K562 (cell line): ENCODE measurements around the gene BARD1. TPM values are rescaled to one million over a fixed set of nuclear protein-coding genes. Genes with fewer than 3 reads are reported as not detected.
A peak's percentile ranks its signal among the peaks of the same experiment; 100 is the strongest.

Experiments
- CBX8 ChIP-seq: fragments of 200-600 bp; sonication (generic); IDR thresholded peaks from 2 replicates; pipeline ENCODE4 v1.6.1; 2012; ENCODE audit warnings: borderline replicate concordance, mixed run types, low read depth, mild to moderate bottlenecking, moderate library complexity, mixed read lengths, low read length, control low read depth, inconsistent platforms; ENCODE audit not compliant: poor library complexity, severe bottlenecking; ENCODE audit errors: extremely low read depth
- DACH1 ChIP-seq: fragments of 450-650 bp; IDR thresholded peaks from 2 replicates; pipeline ENCODE4 v1.6.1; 2018; ENCODE audit not compliant: partially characterized antibody
- KDM1A ChIP-seq, 2 experiments: fragments of 450-650 bp; IDR thresholded peaks; 2 replicates each; pipeline ENCODE4 v1.6.1; 2016; ENCODE audit warnings: mild to moderate bottlenecking in 2 of 2
- KHSRP ChIP-seq: fragments of 450-650 bp; IDR thresholded peaks from 2 replicates; pipeline ENCODE4 v1.6.1; 2017
- LCOR ChIP-seq: sonication (generic); formaldehyde crosslinking; IDR thresholded peaks from 2 replicates; pipeline ENCODE4 v1.8.0; 2022; ENCODE audit warnings: mild to moderate bottlenecking, missing genetic modification reagents
- RUNX1 ChIP-seq: sonication (generic); IDR thresholded peaks from 2 replicates; pipeline ENCODE4 v1.6.1; 2016; ENCODE audit warnings: antibody characterized with exemption, low read depth
- SUPT5H ChIP-seq: fragments of 450-650 bp; IDR thresholded peaks from 2 replicates; pipeline ENCODE4 v1.6.1; 2016
- ZNF347 ChIP-seq: fragments of 450-650 bp; formaldehyde crosslinking; IDR thresholded peaks from 2 replicates; pipeline ENCODE4 v1.4.0; 2020; ENCODE audit warnings: low read depth, mild to moderate bottlenecking, moderate library complexity
- ZNF785 ChIP-seq: fragments of 250-450 bp; sonication (Bioruptor Pico); IDR thresholded peaks from 2 replicates; pipeline ENCODE4 v1.4.0; 2020; ENCODE audit warnings: mild to moderate bottlenecking
- polyA plus RNA-seq, 8 experiments: library from polyadenylated mRNA; depleted of rRNA in 4 of 8; stranded (reverse) in 5 of 8; unstranded in 3 of 8; fragments of >200 nt; fragmentation: Nextera tagmentation in 2 of 8; fragmentation: Illumina TruSeq in 1 of 8; extraction: Ambion mirVana in 2 of 8; extraction: Trizol in 1 of 8; gene quantifications; 2 replicates each; pipeline versions ENCODE4 v1.2.1 to v1.2.3, GENCODE V29; 2011 to 2014; ENCODE audit warnings: inconsistent platforms in 1 of 8, missing spikeins in 1 of 8
- total RNA-seq, 7 experiments: library from RNA; depleted of rRNA in 6 of 7; stranded (reverse); fragments of >200 nt in 6 of 7; fragmentation: Illumina TruSeq in 2 of 7; extraction: Trizol in 2 of 7; gene quantifications; 2 replicates each; pipeline versions ENCODE4 v1.2.1 to v1.2.3, GENCODE V29; 2011 to 2021; ENCODE audit warnings: low replicate concordance in 1 of 7
- TF ChIP-seq, protein P1 (sequence below): fragments of 250-450 bp; sonication (Bioruptor Pico); IDR thresholded peaks from 2 replicates; pipeline ENCODE4 v1.8.0; 2022; ENCODE audit warnings: inconsistent platforms, mild to moderate bottlenecking, moderate library complexity, borderline replicate concordance
- TF ChIP-seq, protein P2 (sequence below): fragments of 250-450 bp; sonication (Bioruptor Pico); IDR thresholded peaks from 2 replicates; pipeline ENCODE4 v1.5.1; 2021; ENCODE audit warnings: mild to moderate bottlenecking
- TF ChIP-seq, protein P3 (sequence below), 2 experiments: IDR thresholded peaks in 1 of 2; conservative IDR thresholded peaks in 1 of 2; 2 replicates each; pipeline ENCODE4 v1.6.1; 2016; ENCODE audit warnings: low read depth in 2 of 2, mild to moderate bottlenecking in 1 of 2, missing compliant biosample characterization in 1 of 2, missing genetic modification characterization in 1 of 2, moderate library complexity in 1 of 2
- TF ChIP-seq, protein P4 (sequence below): sonication (generic); formaldehyde crosslinking; IDR thresholded peaks from 2 replicates; pipeline ENCODE4 v1.8.0; 2023; ENCODE audit warnings: mild to moderate bottlenecking, missing genetic modification reagents
- TF ChIP-seq, protein P5 (sequence below): fragments of 450-650 bp; formaldehyde crosslinking; IDR thresholded peaks from 2 replicates; pipeline ENCODE4 v1.4.0; 2020; ENCODE audit warnings: mild to moderate bottlenecking, moderate library complexity

BARD1 gene
- total and polyA plus RNA-seq, 9 of the 15 experiments (the other 6 are each of a cell fraction or from before 2014, with no cell fraction given): 6.3 to 18.9 (median 11.3) TPM

DNA sequence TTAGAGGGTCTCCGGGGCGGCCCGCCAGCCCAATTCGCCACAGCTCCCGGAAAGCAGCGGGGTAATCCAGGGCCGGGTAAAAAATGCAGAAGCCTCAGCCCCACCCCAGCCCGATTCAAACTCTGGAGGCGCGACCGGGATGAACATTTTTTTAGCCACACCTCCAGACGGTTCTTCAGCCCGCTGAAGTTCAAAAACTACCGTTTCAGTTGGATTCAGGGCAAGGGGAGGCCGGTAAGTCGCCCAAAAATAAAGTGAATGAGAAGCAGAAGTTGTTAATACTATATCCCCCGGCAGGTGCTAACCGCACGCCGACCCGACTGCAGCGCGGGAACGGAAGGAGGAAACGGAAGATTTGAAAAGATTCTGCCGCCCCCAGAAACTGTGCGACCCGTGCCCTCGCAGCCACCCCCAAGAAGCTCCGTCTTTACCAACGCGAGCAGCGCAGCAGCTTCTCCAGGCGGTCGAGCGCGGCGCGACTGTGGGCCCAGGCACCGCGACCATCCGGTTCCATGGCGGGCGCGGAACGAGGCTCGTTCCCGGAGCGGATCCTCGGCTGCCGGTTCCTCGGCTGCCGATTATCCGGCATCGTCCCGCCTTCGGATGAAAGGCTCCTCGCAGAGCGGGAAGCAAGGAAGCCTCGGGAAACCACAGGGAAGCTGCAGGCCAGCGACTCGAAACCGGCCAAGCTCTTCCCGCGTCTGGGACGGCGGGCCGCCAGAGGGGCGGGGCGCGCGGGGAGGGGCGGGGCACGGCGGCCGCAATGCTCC lies at the start of gene BARD1 (continued):
- TF ChIP-seq CBX8 (no peak), ZNF347 (CRISPR knock-in tag) (no peak), DACH1 (no peak), RUNX1 (no peak), SUPT5H (peak; percentile 68), KHSRP (no peak), ZNF785 (CRISPR knock-in tag) (no peak), KDM1A (IDR thresholded peaks at IDR 0.05) (peak in 1 of 2 experiments; percentile 50; a peak in 2 of 4 replicates), LCOR (CRISPR knock-in tag) (peak; percentile 57; the same call in 1 of the 2 replicates)
- TF ChIP-seq, protein P1, sequence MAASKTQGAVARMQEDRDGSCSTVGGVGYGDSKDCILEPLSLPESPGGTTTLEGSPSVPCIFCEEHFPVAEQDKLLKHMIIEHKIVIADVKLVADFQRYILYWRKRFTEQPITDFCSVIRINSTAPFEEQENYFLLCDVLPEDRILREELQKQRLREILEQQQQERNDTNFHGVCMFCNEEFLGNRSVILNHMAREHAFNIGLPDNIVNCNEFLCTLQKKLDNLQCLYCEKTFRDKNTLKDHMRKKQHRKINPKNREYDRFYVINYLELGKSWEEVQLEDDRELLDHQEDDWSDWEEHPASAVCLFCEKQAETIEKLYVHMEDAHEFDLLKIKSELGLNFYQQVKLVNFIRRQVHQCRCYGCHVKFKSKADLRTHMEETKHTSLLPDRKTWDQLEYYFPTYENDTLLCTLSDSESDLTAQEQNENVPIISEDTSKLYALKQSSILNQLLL (CRISPR knock-in tag): no peak
- TF ChIP-seq, protein P2, sequence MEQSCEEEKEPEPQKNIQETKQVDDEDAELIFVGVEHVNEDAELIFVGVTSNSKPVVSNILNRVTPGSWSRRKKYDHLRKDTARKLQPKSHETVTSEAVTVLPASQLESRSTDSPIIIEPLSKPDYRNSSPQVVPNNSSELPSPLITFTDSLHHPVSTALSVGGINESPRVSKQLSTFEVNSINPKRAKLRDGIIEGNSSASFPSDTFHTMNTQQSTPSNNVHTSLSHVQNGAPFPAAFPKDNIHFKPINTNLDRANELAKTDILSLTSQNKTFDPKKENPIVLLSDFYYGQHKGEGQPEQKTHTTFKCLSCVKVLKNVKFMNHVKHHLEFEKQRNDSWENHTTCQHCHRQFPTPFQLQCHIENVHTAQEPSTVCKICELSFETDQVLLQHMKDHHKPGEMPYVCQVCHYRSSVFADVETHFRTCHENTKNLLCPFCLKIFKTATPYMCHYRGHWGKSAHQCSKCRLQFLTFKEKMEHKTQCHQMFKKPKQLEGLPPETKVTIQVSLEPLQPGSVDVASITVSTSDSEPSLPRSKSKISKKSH: no peak
- TF ChIP-seq, protein P3, sequence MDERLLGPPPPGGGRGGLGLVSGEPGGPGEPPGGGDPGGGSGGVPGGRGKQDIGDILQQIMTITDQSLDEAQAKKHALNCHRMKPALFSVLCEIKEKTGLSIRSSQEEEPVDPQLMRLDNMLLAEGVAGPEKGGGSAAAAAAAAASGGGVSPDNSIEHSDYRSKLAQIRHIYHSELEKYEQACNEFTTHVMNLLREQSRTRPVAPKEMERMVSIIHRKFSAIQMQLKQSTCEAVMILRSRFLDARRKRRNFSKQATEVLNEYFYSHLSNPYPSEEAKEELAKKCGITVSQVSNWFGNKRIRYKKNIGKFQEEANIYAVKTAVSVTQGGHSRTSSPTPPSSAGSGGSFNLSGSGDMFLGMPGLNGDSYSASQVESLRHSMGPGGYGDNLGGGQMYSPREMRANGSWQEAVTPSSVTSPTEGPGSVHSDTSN (CRISPR knock-in tag; IDR thresholded peaks at IDR 0.05; ENCODE audit: low read depth): no peak
- TF ChIP-seq, protein P3 (tag; conservative IDR thresholded peaks at IDR 0.05; ENCODE audit: low read depth): no peak
- TF ChIP-seq, protein P4, sequence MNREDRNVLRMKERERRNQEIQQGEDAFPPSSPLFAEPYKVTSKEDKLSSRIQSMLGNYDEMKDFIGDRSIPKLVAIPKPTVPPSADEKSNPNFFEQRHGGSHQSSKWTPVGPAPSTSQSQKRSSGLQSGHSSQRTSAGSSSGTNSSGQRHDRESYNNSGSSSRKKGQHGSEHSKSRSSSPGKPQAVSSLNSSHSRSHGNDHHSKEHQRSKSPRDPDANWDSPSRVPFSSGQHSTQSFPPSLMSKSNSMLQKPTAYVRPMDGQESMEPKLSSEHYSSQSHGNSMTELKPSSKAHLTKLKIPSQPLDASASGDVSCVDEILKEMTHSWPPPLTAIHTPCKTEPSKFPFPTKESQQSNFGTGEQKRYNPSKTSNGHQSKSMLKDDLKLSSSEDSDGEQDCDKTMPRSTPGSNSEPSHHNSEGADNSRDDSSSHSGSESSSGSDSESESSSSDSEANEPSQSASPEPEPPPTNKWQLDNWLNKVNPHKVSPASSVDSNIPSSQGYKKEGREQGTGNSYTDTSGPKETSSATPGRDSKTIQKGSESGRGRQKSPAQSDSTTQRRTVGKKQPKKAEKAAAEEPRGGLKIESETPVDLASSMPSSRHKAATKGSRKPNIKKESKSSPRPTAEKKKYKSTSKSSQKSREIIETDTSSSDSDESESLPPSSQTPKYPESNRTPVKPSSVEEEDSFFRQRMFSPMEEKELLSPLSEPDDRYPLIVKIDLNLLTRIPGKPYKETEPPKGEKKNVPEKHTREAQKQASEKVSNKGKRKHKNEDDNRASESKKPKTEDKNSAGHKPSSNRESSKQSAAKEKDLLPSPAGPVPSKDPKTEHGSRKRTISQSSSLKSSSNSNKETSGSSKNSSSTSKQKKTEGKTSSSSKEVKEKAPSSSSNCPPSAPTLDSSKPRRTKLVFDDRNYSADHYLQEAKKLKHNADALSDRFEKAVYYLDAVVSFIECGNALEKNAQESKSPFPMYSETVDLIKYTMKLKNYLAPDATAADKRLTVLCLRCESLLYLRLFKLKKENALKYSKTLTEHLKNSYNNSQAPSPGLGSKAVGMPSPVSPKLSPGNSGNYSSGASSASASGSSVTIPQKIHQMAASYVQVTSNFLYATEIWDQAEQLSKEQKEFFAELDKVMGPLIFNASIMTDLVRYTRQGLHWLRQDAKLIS (CRISPR knock-in tag): peak; percentile 38; the same call in 1 of the 2 replicates
- TF ChIP-seq, protein P5, sequence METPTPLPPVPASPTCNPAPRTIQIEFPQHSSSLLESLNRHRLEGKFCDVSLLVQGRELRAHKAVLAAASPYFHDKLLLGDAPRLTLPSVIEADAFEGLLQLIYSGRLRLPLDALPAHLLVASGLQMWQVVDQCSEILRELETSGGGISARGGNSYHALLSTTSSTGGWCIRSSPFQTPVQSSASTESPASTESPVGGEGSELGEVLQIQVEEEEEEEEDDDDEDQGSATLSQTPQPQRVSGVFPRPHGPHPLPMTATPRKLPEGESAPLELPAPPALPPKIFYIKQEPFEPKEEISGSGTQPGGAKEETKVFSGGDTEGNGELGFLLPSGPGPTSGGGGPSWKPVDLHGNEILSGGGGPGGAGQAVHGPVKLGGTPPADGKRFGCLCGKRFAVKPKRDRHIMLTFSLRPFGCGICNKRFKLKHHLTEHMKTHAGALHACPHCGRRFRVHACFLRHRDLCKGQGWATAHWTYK: no peak
